VCaP (cell line): ENCODE results near the gene DSTYK.

ENCODE experiments used
- H3K27ac ChIP-seq: fragments of 450-650 bp; 2 replicates; pipeline ENCODE4 v1.5.1; 2017
- TF ChIP-seq, protein P1 (sequence below): fragments of 450-650 bp; conservative IDR thresholded peaks from 2 replicates; pipeline ENCODE4 v1.5.1; 2017; ENCODE audit warnings: mild to moderate bottlenecking, moderate library complexity

Gene DSTYK

DNA sequence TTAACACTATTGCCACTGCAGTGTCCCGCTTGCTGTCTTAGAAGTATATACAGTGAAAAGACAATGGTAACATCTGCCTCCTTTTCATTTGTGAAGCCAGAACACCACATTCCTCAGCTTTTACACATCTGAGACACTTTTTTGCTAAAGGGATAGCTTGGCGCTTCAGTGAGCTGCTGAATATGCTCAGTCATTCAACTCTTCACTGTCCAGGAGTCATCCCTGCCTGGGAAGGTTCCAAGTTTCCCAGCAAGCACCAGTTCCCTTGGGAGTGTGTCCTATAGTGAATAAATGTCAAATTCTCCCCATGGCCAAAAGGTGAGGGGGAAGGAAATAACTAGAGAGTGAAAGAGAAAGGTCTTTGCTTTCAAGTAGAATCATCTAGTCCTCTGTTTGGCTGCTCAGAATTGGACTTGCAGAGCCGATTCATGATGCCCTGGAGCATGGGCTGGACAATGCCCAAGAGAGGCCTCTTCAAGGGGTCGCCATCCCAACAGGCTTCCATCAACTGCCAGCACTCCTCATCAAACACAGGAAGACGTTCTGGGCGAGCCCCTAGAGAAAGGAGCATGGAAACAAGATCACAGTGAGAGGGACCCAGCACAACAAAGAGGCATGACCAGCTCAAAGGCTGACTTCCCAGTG, 64.2 kb downstream of the DSTYK start:
- TF ChIP-seq, protein P1, sequence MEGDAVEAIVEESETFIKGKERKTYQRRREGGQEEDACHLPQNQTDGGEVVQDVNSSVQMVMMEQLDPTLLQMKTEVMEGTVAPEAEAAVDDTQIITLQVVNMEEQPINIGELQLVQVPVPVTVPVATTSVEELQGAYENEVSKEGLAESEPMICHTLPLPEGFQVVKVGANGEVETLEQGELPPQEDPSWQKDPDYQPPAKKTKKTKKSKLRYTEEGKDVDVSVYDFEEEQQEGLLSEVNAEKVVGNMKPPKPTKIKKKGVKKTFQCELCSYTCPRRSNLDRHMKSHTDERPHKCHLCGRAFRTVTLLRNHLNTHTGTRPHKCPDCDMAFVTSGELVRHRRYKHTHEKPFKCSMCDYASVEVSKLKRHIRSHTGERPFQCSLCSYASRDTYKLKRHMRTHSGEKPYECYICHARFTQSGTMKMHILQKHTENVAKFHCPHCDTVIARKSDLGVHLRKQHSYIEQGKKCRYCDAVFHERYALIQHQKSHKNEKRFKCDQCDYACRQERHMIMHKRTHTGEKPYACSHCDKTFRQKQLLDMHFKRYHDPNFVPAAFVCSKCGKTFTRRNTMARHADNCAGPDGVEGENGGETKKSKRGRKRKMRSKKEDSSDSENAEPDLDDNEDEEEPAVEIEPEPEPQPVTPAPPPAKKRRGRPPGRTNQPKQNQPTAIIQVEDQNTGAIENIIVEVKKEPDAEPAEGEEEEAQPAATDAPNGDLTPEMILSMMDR, result no peak
- H3K27ac ChIP-seq, result no peak overlapping the region

DNA sequence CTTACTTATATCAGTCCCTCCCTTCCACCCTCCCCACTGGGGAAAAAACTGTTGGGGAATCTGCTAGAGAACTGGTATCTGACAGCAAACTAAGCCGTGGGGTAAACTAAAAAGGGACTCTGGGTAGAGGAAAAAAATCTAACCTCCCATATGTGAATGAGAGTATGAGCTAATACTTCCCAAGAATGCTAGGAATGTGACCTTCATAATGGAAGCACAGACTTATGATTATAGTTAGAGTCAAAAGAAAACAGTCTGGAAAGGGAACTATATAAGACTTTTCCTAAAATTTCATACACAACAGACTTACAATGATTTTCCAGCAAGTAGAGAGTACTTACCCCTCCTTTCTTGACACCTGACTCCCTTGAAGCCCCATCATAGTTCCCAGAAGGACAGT, 66.8 kb downstream of the DSTYK start:
- no peak overlapping the region for H3K27ac ChIP-seq

GRCh38 chr1:205144046-205144720, 67.3 kb downstream of the DSTYK start:
- no peak overlapping the region for H3K27ac ChIP-seq
- TF ChIP-seq, protein P1, result no peak

More for the DNA sequence above, 66.8 kb downstream of the DSTYK start:
- TF ChIP-seq, protein P1, result no peak

GRCh38 chr1:205142102-205142469, 69.4 kb downstream of the DSTYK start:
- TF ChIP-seq, protein P1, result no peak
- peak overlapping the region; percentile 37; the same call in 1 of the 2 replicates for H3K27ac ChIP-seq

GRCh38 chr1:205141236-205142101, 70.0 kb downstream of the DSTYK start:
- TF ChIP-seq, protein P1, result peak; percentile 91
- H3K27ac ChIP-seq, result peak overlapping the region; percentile 37; the same call in 1 of the 2 replicates

DNA sequence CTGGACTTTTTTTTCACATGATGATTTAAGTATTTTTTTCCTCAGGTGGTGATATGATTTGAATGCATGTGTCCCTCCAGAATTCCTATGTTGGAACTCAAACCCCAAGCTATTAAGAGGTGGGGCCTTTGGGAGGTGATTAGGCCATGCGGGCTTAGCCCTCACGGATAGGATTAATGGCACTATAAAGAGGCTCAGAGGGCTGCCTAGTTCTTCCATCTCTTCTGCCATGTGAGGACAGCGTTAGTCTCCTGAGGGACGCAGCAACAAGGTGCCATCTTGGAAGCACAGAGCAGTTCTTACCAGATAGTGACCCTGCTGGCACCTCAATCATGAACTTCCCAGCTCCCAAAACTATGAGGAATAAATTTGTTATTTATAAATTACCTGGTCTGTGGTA, 71.4 kb downstream of the DSTYK start:
- TF ChIP-seq, protein P1, result no peak
- H3K27ac ChIP-seq, result no peak overlapping the region

DNA sequence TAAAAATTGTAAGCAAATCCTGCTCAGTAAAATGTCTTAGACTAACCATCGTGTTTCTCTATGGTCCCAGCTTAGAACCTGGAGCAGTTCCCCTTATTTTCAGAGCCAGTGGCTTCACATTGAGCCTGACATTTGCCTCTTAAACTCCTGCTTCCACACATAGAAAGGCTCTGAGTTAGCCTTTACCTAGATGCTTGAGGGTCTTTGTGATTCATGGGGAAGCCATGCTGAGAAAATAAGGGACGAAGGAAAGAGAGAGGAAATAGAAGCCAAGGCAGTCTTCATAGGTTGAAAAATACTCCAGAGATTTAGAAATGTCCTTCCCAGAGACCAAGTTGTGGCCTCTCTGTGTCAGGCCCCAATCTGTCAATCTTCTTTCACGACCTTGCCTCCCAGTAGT, 73.6 kb downstream of the DSTYK start:
- no peak overlapping the region for H3K27ac ChIP-seq
- TF ChIP-seq, protein P1, result no peak
